8988T (cell line): ENCODE data around the gene BLTP3A.
"Not testable (repeated sequence)": the region's sequence is repeated elsewhere in the genome, so short reads cannot be mapped to it uniquely, and the experiment has no call there.

Experiments
- DNase-seq: peaks from one replicate; pipeline ENCODE4 v3.0.0; 2011

Gene BLTP3A

GRCh38 chr6:34791164-34791700, 651 bp upstream of the BLTP3A start:
- peak; percentile 66 for DNase-seq

DNA sequence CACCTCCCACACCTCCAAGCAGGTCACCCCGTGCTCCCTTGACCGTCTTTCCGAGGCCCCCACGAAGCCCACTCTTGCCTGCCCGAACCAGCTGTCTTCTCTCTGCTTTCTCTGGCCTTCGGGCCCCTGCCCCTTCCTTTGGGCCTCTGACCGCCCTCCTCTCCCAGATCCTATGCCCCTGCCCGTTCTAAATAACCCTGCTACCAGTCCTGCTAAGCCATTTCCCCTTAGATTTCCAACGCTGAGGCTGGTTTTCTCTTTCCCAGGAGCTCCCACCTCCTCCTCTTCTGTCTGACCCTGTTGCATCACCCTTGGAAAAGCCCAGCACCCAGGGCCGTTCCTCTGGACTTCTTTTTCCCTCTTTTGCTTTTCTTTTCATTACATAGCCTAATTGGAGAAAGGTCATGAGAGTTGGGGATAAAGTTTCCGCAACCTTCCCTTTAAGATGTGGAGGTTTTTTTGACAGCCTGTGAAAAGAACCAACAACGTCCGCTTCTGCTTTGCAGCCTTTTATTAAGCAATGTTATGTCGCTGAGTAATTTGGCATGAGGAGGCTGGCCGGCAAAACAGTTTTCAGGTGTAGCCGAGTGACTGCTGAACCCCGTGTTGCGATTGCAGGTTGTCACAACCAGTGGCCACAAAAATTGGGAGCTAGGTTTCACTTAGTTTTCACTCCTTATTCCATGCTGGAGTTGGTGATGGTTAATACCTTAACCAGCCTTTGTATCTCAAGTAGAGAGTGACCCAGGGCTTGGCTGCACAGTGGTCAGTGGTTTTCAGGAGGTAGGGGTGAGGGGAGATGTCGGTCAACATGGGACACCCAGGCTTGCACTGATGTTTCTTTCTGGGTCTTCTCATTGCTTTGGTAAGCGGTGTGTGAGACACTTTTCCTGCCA, 970 bp downstream of the BLTP3A start:
- peak; percentile 33 for DNase-seq

- DNase-seq: no peak
These were observed 2.0 kb downstream of the BLTP3A start for GRCh38 chr6:34793877-34794276.

GRCh38 chr6:34795836-34796425, 4.0 kb downstream of the BLTP3A start:
- no peak for DNase-seq

- DNase-seq: no peak
These were observed 6.2 kb downstream of the BLTP3A start for GRCh38 chr6:34798057-34798456.

DNA sequence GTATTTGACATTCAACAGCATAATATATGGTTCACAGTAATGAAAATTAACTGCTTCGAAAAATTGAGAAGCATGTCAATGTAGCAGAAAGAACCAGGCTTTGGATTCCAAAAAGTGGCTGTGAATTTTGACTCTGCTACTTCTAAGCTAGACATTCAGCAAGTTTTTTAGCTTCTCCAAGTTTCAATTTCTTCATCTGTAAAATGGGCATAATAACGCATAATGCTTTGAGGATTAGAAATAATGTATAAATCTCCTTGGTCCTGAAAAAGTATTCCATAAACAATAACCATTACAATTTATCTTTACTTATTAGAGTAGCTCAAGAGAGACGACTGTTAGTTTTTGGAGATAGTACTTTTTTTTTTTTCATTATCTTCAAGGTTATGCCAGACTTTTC, 7.7 kb downstream of the BLTP3A start:
- DNase-seq: no peak

DNA sequence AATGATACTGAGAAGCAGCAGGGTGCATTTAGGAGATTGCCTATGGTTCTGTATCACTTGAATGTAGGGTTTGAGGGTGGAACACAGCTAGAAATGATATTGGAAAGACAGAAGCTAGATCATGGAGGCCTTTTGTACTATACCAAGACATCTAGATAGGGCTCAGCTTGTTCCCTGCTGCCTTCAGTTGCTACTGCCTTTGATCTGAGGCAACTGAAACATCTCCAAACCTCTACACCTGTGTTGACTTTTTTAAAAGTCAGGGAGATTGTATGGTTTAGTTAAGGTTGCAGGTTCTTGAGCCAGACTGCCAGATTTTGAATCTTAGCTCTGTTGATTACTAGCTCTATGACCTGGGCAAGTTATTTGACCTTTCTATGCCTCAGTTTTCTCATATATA, 12.7 kb downstream of the BLTP3A start:
- no peak for DNase-seq

DNA sequence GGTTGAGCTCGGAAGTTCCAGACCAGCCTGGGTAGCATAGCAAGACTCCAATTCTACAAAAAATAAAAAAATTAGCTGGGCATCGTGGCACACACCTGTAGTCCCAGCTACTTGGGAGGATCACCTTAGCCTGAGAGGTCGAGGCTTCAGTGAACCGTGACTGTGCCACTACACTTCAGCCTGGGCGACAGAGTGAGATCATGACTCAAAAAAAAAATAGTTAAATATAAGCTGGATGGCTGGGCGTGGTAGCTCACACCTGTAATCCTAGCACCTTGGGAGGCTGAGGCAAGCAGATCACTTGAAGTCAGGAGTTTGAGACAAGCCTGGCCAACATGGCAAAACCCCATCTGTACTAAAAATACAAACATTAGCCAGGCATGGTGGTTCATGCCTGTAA, 13.2 kb downstream of the BLTP3A start:
- DNase-seq: not testable (repeated sequence)

DNA sequence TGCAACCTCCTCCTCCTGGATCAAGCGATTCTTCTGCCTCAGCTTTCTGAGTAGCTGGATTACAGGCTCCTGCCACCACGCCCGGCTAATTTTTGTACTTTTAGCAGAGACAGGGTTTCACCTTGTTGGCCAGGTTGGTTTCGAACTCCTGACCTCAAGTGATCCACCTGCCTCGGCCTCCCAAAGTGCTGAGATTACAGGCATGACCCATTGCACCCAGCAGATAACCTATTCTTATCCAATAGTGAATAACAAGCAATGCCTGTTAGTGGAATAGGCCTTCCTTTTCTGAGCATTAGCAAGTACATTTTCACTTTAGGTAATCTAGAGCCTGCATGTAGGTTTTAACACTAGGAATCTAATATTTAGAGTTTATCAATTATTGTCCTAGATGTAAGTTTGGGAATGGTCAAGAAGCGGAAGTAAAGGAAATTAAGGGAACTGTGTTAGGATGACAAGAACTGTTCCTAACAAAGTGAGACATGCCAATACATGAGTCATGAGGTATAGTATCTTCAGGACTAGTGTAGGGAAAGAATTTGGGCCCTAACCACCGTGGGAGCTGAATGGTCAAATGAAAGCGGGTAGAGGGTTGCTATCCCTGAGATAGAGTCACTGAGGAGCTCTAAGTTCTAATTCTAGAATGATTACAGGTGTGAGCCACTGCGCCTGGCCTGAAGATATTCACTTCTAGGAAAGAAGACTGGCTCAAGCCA, 15.0 kb downstream of the BLTP3A start:
- no peak for DNase-seq

GRCh38 chr6:34808473-34808872, 16.6 kb downstream of the BLTP3A start:
- DNase-seq: not testable (repeated sequence)

DNA sequence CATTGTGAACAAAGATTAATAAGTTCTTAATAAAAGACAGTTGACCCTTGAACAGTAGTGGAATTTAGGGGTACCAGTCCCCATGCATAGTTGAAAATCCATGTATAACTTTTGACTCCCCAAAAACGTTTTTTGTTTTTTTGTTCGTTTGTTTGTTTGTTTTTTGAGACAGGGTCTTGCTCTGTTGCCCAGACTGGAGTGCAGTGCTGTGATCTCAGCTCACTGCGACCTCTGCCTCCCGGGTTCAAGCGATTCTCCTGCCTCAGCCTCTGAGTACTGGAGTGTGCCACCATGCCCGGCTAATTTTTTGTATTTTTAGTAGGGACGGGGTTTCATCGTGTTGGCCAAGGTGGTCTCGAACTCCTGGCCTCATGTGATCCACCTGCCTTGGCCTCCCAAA, 17.5 kb downstream of the BLTP3A start:
- not testable (repeated sequence) for DNase-seq

- DNase-seq: no peak
These were observed 18.4 kb downstream of the BLTP3A start for GRCh38 chr6:34810017-34810882.

GRCh38 chr6:34810936-34811632, 19.2 kb downstream of the BLTP3A start:
- DNase-seq: no peak

DNA sequence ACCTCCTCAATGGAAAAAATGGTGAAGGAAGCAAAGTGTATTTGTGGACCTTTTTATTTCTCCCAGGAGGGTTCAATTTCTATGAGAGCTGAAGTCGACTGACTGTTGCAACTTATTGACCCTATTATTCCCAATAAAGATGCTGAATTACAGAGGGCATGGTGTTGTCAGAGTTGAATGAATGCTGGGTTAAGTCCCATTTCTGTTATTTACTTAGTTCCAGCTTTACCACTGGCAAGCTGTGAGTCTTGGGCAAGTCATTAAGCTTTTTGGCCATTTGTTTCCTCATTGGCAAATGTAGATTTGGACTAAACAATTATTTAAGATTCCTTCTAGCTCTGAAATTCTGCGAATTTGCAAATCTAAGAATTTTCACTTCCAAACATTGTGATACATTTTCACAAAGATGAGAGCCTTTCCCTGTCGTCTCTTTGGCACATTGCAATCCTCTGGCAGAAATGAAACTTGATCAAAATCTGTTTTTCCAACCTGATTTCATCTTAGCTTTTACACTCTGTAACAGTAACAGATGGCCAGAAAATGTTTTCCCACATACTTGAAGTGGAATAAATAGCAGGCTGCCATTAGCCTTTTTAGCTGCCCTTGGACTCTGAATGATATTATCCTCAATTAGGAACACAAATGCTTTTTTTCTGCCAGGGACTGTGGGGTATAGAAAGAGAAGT, 21.3 kb downstream of the BLTP3A start:
- no peak for DNase-seq

- no peak for DNase-seq
These were observed 24.9 kb downstream of the BLTP3A start for GRCh38 chr6:34816635-34817301.

- no peak for DNase-seq
These were observed 25.6 kb downstream of the BLTP3A start for GRCh38 chr6:34817446-34817845.

- DNase-seq: not testable (repeated sequence)
These were observed 27.1 kb downstream of the BLTP3A start for GRCh38 chr6:34818872-34819570.

- DNase-seq: no peak
These were observed 27.9 kb downstream of the BLTP3A start for GRCh38 chr6:34819571-34820480.

DNA sequence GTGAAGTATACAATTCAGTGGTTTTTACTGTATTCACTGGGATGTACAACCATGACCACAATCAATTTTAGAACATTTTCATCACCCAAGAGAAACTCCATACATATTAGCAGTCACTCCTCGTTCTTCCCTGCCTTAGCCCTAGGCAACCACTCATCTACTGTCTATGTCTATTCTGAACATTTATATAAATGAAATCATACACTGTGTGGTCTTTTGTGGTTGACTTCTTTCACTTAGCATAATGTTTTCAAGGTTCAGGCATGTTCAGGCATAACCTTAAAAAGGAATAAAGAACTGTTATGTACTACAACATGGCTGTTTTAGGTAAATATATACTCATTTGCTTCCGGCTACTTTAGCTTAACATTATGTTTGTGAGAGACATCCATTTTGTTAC, 37.3 kb downstream of the BLTP3A start:
- DNase-seq: no peak
